Brain (organoid and tissue), 1 donor: ENCODE data around the gene MIP. TPM values are rescaled to one million over a fixed set of nuclear protein-coding genes. Genes with fewer than 3 reads are reported as not detected.

ENCODE experiments used
- polyA plus RNA-seq: library from polyadenylated mRNA; stranded (reverse); fragments of 350-450 nt; fragmentation: Illumina TruSeq; extraction: RNeasy Lipid Tissue Mini Kit (QIAGEN cat#74804); gene quantifications from one replicate; pipeline ENCODE4 v1.2.3, GENCODE V29; 2015; ENCODE audit warnings: low read depth, low replicate concordance; ENCODE audit not compliant: insufficient read depth

Gene MIP
- polyA plus RNA-seq, 1 donor from 2014 or later: not detected

Other genes starting within 250 kb of the MIP start
- gene RNF41, start 232.7 kb downstream of the MIP start, polyA plus RNA-seq: 62.5 TPM
- gene NABP2, start 230.3 kb downstream of the MIP start, polyA plus RNA-seq: 85.2 TPM
- not detected for gene SLC39A5, start 224.6 kb downstream of the MIP start, polyA plus RNA-seq
- gene ANKRD52, start 196.3 kb downstream of the MIP start, polyA plus RNA-seq: 10.5 TPM
- 24.0 TPM for gene COQ10A, start 187.7 kb downstream of the MIP start, polyA plus RNA-seq
- gene CS, start 154.3 kb downstream of the MIP start, polyA plus RNA-seq: 184 TPM
- gene CNPY2, start 138.7 kb downstream of the MIP start, polyA plus RNA-seq: 121 TPM
- gene PAN2, start 120.7 kb downstream of the MIP start, polyA plus RNA-seq: 39.6 TPM
- not detected for gene IL23A, start 115.8 kb downstream of the MIP start, polyA plus RNA-seq
- gene STAT2, start 94.5 kb downstream of the MIP start, polyA plus RNA-seq: 25.7 TPM
- gene APOF, start 91.8 kb downstream of the MIP start, polyA plus RNA-seq: not detected
- 55.1 TPM for gene TIMELESS, start 5.2 kb downstream of the MIP start, polyA plus RNA-seq
- 1.2 TPM for gene SPRYD4, start 13.9 kb upstream of the MIP start, polyA plus RNA-seq
- gene GLS2, start 33.5 kb upstream of the MIP start, polyA plus RNA-seq: 6.0 TPM
- 5.2 TPM for gene RBMS2, start 67.2 kb upstream of the MIP start, polyA plus RNA-seq
- gene BAZ2A, start 175.7 kb upstream of the MIP start, polyA plus RNA-seq: 45.1 TPM
- 812 TPM for gene ATP5F1B, start 191.3 kb upstream of the MIP start, polyA plus RNA-seq
- gene PTGES3, start 233.6 kb upstream of the MIP start, polyA plus RNA-seq: 239 TPM